CD4-positive, CD25-positive, alpha-beta regulatory T cell (primary cell): ENCODE measurements around the gene C1QL3. TPM values are rescaled to one million over a fixed set of nuclear protein-coding genes. Genes with fewer than 3 reads are reported as not detected.

Source experiments
- ATAC-seq, 2 donors: fragments of 150-1000 bp; cut with Tn5 transposase; one replicate each; pipeline ENCODE4 v1.10.0; 2021; ENCODE audit warnings: low read depth in 2 of 2, moderate number of reproducible peaks in 2 of 2, moderate library complexity in 1 of 2
- DNase-seq, 3 donors: peaks; one replicate each; pipeline versions ENCODE4 v3.0.0 to v3.0.0-alpha.2; 2012 to 2022; ENCODE audit warnings: mixed read lengths in 1 of 3
- H3K27ac ChIP-seq: one replicate; pipeline ENCODE4 v1.7.0; 2013; ENCODE audit warnings: mild to moderate bottlenecking, low read length; ENCODE audit not compliant: insufficient read depth, poor library complexity, severe bottlenecking
- H3K27me3 ChIP-seq: one replicate; pipeline ENCODE4 v1.7.0; 2013; ENCODE audit warnings: low read length; ENCODE audit not compliant: control insufficient read depth, insufficient read depth
- H3K36me3 ChIP-seq: one replicate; pipeline ENCODE4 v1.7.0; 2013; ENCODE audit warnings: mild to moderate bottlenecking, low read length, moderate library complexity; ENCODE audit not compliant: control insufficient read depth, insufficient read depth
- H3K4me1 ChIP-seq: 2 replicates; pipeline ENCODE4 v1.7.0; 2013; ENCODE audit warnings: mild to moderate bottlenecking, low read length; ENCODE audit not compliant: insufficient read depth, control insufficient read depth, poor library complexity, severe bottlenecking
- H3K4me3 ChIP-seq: one replicate; pipeline ENCODE4 v1.7.0; 2013; ENCODE audit warnings: low read depth, mild to moderate bottlenecking, low read length, moderate library complexity
- H3K9me3 ChIP-seq, 2 experiments: 1 replicate in 1 of 2; 2 replicates in 1 of 2; pipeline ENCODE4 v1.7.0; 2013; ENCODE audit warnings: low read length in 2 of 2, mild to moderate bottlenecking in 1 of 2, moderate library complexity in 1 of 2; ENCODE audit not compliant: control insufficient read depth in 2 of 2
- H3K27ac Mint-ChIP-seq, 3 donors: one replicate each; pipeline ENCODE4 v1.8.0; 2020 to 2022; ENCODE audit warnings: mild to moderate bottlenecking in 3 of 3, mixed read lengths in 3 of 3, moderate library complexity in 2 of 3
- H3K27me3 Mint-ChIP-seq: one replicate; pipeline ENCODE4 v1.8.0; 2022; ENCODE audit warnings: mild to moderate bottlenecking, mixed read lengths
- H3K36me3 Mint-ChIP-seq: one replicate; pipeline ENCODE4 v1.8.0; 2020; ENCODE audit warnings: mixed read lengths
- H3K4me1 Mint-ChIP-seq, 4 donors: one replicate each; pipeline ENCODE4 v1.8.0; 2020 to 2022; ENCODE audit warnings: mixed read lengths in 4 of 4, mild to moderate bottlenecking in 1 of 4
- H3K4me3 Mint-ChIP-seq, 4 donors: one replicate each; pipeline ENCODE4 v1.8.0; 2020 to 2022; ENCODE audit warnings: mild to moderate bottlenecking in 4 of 4, mixed read lengths in 4 of 4, moderate library complexity in 3 of 4
- H3K9me3 Mint-ChIP-seq, 7 donors: one replicate each; pipeline ENCODE4 v1.8.0; 2020 to 2022; ENCODE audit warnings: mixed read lengths in 7 of 7, mild to moderate bottlenecking in 3 of 7, moderate library complexity in 2 of 7
- polyA plus RNA-seq, 4 donors: library from polyadenylated mRNA; unstranded; fragments of 300-500 nt; fragmentation: Illumina TruSeq; gene quantifications; one replicate each; pipeline ENCODE4 v1.2.3, GENCODE V29; 2021
- total RNA-seq: library from RNA; stranded (reverse); gene quantifications from one replicate; pipeline ENCODE4 v1.2.3, GENCODE V29; 2022

Gene C1QL3
- total and polyA plus RNA-seq, 5 donors from 2014 or later, result 0.23 to 0.92 (median 0.31) TPM; not detected in 1

DNA sequence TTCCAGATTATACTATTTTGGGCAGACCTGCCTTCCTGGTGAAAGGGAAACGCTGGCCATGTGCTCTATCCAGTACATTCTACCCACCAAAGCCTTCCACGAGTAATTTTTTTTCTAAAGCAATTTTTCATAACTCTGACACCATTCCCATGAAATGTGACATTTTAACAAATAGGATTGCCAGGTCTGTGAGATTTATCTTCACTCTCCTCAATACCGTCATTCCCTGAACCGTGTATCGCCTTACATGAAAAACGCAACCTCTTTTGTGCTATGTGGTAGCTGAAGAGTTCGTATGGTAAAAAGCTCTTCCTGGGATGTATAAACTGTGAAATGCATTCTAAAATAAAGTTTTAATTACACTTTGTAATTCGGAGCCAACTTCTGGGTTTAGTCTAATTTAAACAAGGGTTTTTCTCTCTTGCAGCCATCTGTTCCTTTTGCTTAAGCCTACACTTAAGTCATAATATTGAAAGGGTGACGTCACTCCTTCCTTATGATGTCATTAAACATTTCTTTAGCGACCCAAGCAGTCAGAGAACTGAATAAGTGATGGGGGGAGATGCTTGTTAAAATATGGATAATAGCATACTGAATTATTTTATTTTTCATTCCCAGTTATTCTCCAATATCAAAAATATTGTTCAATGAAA lies 27.7 kb downstream of the C1QL3 start:
- Histone ChIP-seq H3K27ac (no peak overlapping the region), H3K36me3 (peaks cover 17% of the 10 kb centered on the region), H3K9me3 (no peaks in the 10 kb centered on the region), H3K4me1 (no peaks in the 10 kb centered on the region), H3K27me3 (no peaks in the 10 kb centered on the region), H3K4me3 (no peak overlapping the region)
- Mint-ChIP-seq H3K9me3 (no peaks in the 10 kb centered on the region), H3K36me3 (peaks cover 49% of the 10 kb centered on the region), H3K27me3 (no peaks in the 10 kb centered on the region), H3K4me3 (no peak overlapping the region), H3K27ac (no peak overlapping the region), H3K4me1 (peaks cover 0 to 28% (median 21%) of the 10 kb centered on the region in 4 donors)
- no peak for DNase-seq
- no peak for ATAC-seq

DNA sequence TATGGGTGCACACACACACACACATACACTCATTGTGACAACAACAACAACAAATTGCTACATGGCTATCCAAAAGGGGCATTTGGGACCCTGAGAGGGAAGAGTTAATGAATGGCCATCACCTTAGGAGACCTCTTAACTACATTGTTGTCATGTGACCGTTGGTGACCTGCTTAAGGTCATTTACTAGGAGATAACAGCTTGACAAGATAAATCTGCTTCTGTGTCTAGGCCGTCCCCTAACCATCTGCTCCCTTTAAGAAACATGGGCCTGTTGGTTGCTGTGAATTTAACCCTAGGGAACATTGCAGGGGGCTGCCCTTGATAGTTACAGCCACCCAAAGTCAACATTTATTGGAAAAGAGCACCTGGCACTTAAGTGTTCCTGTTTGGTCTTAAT lies 29.7 kb downstream of the C1QL3 start:
- H3K9me3 ChIP-seq, result no peaks in the 10 kb centered on the region
- H3K36me3 ChIP-seq, result peaks cover 34% of the 10 kb centered on the region
- H3K27ac Mint-ChIP-seq, result no peak overlapping the region
- H3K4me3 ChIP-seq, result no peak overlapping the region
- peaks cover 52% of the 10 kb centered on the region for H3K36me3 Mint-ChIP-seq
- H3K4me1 Mint-ChIP-seq, result peaks cover 0 to 25% (median 18%) of the 10 kb centered on the region in 4 donors
- no peak for DNase-seq
- H3K27me3 ChIP-seq, result no peaks in the 10 kb centered on the region
- no peak overlapping the region for H3K27ac ChIP-seq
- H3K4me3 Mint-ChIP-seq, result no peak overlapping the region
- H3K9me3 Mint-ChIP-seq, result no peaks in the 10 kb centered on the region
- no peak for ATAC-seq
- H3K27me3 Mint-ChIP-seq, result no peaks in the 10 kb centered on the region
- H3K4me1 ChIP-seq, result no peaks in the 10 kb centered on the region

- Histone ChIP-seq H3K4me3 (no peak overlapping the region), H3K36me3 (peaks cover 34% of the 10 kb centered on the region), H3K9me3 (no peaks in the 10 kb centered on the region), H3K27ac (no peak overlapping the region), H3K4me1 (no peaks in the 10 kb centered on the region), H3K27me3 (no peaks in the 10 kb centered on the region)
- DNase-seq, result no peak
- H3K9me3 Mint-ChIP-seq, result no peaks in the 10 kb centered on the region
- H3K4me1 Mint-ChIP-seq, result peaks cover 3 to 21% (median 16%) of the 10 kb centered on the region in 4 donors
- H3K27ac Mint-ChIP-seq, result peak overlapping the region in 1 of 3 donors; percentile 4
- no peak overlapping the region for H3K4me3 Mint-ChIP-seq
- no peak for ATAC-seq
- H3K36me3 Mint-ChIP-seq, result peaks cover 53% of the 10 kb centered on the region
- no peaks in the 10 kb centered on the region for H3K27me3 Mint-ChIP-seq
Measured at GRCh38 chr10:16490511-16490910, 31.2 kb downstream of the C1QL3 start.

DNA sequence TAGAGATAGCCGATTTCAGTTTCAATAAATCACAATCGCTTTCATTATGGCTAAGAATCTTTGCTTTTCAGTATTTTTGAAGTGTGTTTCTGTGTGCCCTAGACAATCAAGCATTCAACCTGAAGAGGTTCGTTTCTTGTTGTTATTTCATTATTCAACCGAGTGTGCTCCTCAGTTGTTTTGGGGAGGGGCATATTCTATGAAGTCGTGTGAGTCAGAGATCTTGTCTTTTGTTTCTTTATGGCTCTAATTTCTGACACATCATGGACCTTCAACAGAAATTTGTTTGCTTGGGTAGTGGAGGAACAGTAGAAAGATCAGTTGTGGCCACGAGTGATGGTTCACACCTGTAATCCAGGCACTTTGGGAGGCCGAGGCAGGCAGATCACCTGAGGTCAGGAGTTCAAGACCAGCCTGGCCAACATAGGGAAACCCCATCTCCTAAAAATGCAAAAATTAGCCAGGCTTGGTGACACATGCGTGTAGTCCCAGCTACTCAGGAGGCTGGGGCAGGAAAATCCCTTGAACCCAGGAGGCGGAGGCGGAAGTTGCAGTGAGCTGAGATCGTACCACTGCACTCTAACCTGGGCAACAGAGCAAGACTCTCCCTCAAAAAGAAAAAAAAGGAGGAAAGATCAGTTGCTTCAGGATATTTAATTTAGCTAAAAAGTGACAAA lies 38.3 kb downstream of the C1QL3 start:
- Mint-ChIP-seq H3K36me3 (peaks cover 37% of the 10 kb centered on the region), H3K4me1 (peaks cover 12 to 34% (median 19%) of the 10 kb centered on the region in 4 donors), H3K9me3 (no peaks in the 10 kb centered on the region), H3K4me3 (no peak overlapping the region), H3K27ac (no peak overlapping the region), H3K27me3 (no peaks in the 10 kb centered on the region)
- Histone ChIP-seq H3K4me3 (no peak overlapping the region), H3K27me3 (no peaks in the 10 kb centered on the region), H3K27ac (no peak overlapping the region), H3K36me3 (peaks cover 27% of the 10 kb centered on the region), H3K4me1 (no peaks in the 10 kb centered on the region), H3K9me3 (no peaks in the 10 kb centered on the region)
- DNase-seq (peak in 1 of 3 donors; percentile 20), ATAC-seq (no peak)

- H3K36me3 Mint-ChIP-seq, result peaks cover 25% of the 10 kb centered on the region
- Histone ChIP-seq H3K36me3 (peaks cover 18% of the 10 kb centered on the region), H3K4me3 (no peak overlapping the region), H3K9me3 (no peaks in the 10 kb centered on the region), H3K27me3 (no peaks in the 10 kb centered on the region), H3K27ac (no peak overlapping the region), H3K4me1 (no peaks in the 10 kb centered on the region)
- DNase-seq (no peak), ATAC-seq (no peak)
- no peaks in the 10 kb centered on the region for H3K27me3 Mint-ChIP-seq
- H3K4me3 Mint-ChIP-seq, result peak overlapping the region in 1 of 4 donors; percentile 17
- peaks cover 12 to 36% (median 17%) of the 10 kb centered on the region in 4 donors for H3K4me1 Mint-ChIP-seq
- no peaks in the 10 kb centered on the region for H3K9me3 Mint-ChIP-seq
- H3K27ac Mint-ChIP-seq, result peak overlapping the region in 1 of 3 donors; percentile 45
Measured at GRCh38 chr10:16481052-16481728, 40.5 kb downstream of the C1QL3 start.

- peaks cover 9% of the 10 kb centered on the region for H3K36me3 Mint-ChIP-seq
- no peak for ATAC-seq
- no peaks in the 10 kb centered on the region for H3K27me3 Mint-ChIP-seq
- no peak overlapping the region for H3K27ac Mint-ChIP-seq
- no peaks in the 10 kb centered on the region for H3K4me1 ChIP-seq
- H3K4me3 ChIP-seq, result no peak overlapping the region
- H3K9me3 ChIP-seq, result no peaks in the 10 kb centered on the region
- no peak overlapping the region for H3K27ac ChIP-seq
- H3K4me1 Mint-ChIP-seq, result peaks cover 5 to 26% (median 15%) of the 10 kb centered on the region in 4 donors
- H3K36me3 ChIP-seq, result peaks cover 11% of the 10 kb centered on the region
- H3K4me3 Mint-ChIP-seq, result no peak overlapping the region
- DNase-seq, result no peak
- no peaks in the 10 kb centered on the region for H3K9me3 Mint-ChIP-seq
- H3K27me3 ChIP-seq, result no peaks in the 10 kb centered on the region
Measured at GRCh38 chr10:16478801-16479200, 42.9 kb downstream of the C1QL3 start.

GRCh38 chr10:16477757-16478156 lies 43.9 kb downstream of the C1QL3 start:
- Mint-ChIP-seq H3K27me3 (no peaks in the 10 kb centered on the region), H3K36me3 (peaks cover 8% of the 10 kb centered on the region), H3K9me3 (no peaks in the 10 kb centered on the region), H3K27ac (no peak overlapping the region), H3K4me3 (no peak overlapping the region), H3K4me1 (peaks cover 0 to 21% (median 13%) of the 10 kb centered on the region in 4 donors)
- Histone ChIP-seq H3K4me1 (no peaks in the 10 kb centered on the region), H3K27me3 (no peaks in the 10 kb centered on the region), H3K9me3 (no peaks in the 10 kb centered on the region), H3K4me3 (no peak overlapping the region), H3K36me3 (peaks cover 11% of the 10 kb centered on the region), H3K27ac (no peak overlapping the region)
- no peak for ATAC-seq
- no peak for DNase-seq
